ENCODE data around the gene CHRD. TPM values are rescaled to one million over a fixed set of nuclear protein-coding genes. Genes with fewer than 3 reads are reported as not detected.

CHRD gene
- polyA plus RNA-seq, 1 of the 3 experiments (the other 2 are of a cell fraction): 0.95 TPM

GRCh38 chr3:184341925-184342324, 37.9 kb upstream of the CHRD start (continued):
- TF ChIP-seq POLR2AphosphoS5 (IDR thresholded peaks at IDR 0.05; ENCODE audit: low read depth, low read length) (no peak), ELF1 (IDR thresholded peaks at IDR 0.05) (no peak), YY1 (IDR thresholded peaks at IDR 0.05; ENCODE audit: low read depth) (no peak), USF2 (IDR thresholded peaks at IDR 0.05; ENCODE audit: borderline replicate concordance, low read depth, low read length) (no peak), TAF1 (IDR thresholded peaks at IDR 0.05; ENCODE audit: borderline replicate concordance, low read depth, low read length) (no peak), USF1 (IDR thresholded peaks at IDR 0.05; ENCODE audit: borderline replicate concordance, low read depth) (no peak)

- H3K9me2 ChIP-seq: no peaks in the 10 kb centered on the region
- H2AFZ ChIP-seq (ENCODE audit: low read depth): no peak overlapping the region
- H3K27ac ChIP-seq (ENCODE audit: low read depth in 2 of 2, low read length in 1 of 2): no peak overlapping the region
- CTCF ChIA-PET: interaction anchor here (2.2 to 5.3 kb wide), 2 partner anchors 11 to 38 kb away, joined by 4 to 42 read pairs; no protein-coding TSS in a partner anchor
- H3K27me3 ChIP-seq (ENCODE audit: insufficient read depth): no peaks in the 10 kb centered on the region
- no peaks in the 10 kb centered on the region for H3K9me3 ChIP-seq
- H3K36me3 ChIP-seq (replicated peaks in 1 of 2; ENCODE audit: control insufficient read depth in 1 of 2, insufficient read depth in 2 of 2, low read length in 1 of 2): peaks cover 0 to 37% of the 10 kb centered on the region in 2 experiments
- H3K4me1 ChIP-seq (ENCODE audit: control insufficient read depth in 1 of 2, insufficient read depth in 2 of 2, low read depth in 1 of 2, low read length in 1 of 2): peaks cover 8 to 10% of the 10 kb centered on the region in 2 experiments; a peak in 3 of 4 replicates
- H3K9ac ChIP-seq: no peak overlapping the region
- 0 out of 2 replicates have a peak, but pooled peaks cover 5% of the 10 kb centered on the region for H4K20me1 ChIP-seq (ENCODE audit: insufficient read depth)
- no peak overlapping the region for H3K4me2 ChIP-seq
- no peak for DNase-seq
- POLR2A ChIA-PET: no interaction called here
- no peak overlapping the region for H3K4me3 ChIP-seq (ENCODE audit: low read depth in 2 of 2, low read length in 1 of 2)
- peaks cover 38% of the 10 kb centered on the region for H3K79me2 ChIP-seq (ENCODE audit: insufficient read depth)
- TF ChIP-seq NRF1 (IDR thresholded peaks at IDR 0.05; ENCODE audit: low read depth, low read length) (no peak), RAD21 (IDR thresholded peaks at IDR 0.05; ENCODE audit: low read length) (no peak), TEAD4 (IDR thresholded peaks at IDR 0.05; ENCODE audit: borderline replicate concordance, insufficient read depth) (no peak), ZBTB33 (IDR thresholded peaks at IDR 0.05; ENCODE audit: borderline replicate concordance, low read depth) (no peak), TCF12 (IDR thresholded peaks at IDR 0.05) (no peak), JUND (IDR thresholded peaks at IDR 0.05) (no peak), POLR2AphosphoS5 (IDR thresholded peaks at IDR 0.05; ENCODE audit: low read depth, low read length) (no peak)
- 65% methylated on average over 3 of the region's 5 CpGs for WGBS (ENCODE audit: low lambda C conversion rate)
- peaks cover 4% of the 10 kb centered on the region for H3F3A ChIP-seq (replicated peaks; ENCODE audit: insufficient read depth)
These were observed 36.5 kb upstream of the CHRD start for GRCh38 chr3:184343200-184343876.
